WTC11 (cell line): ENCODE measurements around the gene LHFPL2. TPM values are rescaled to one million over a fixed set of nuclear protein-coding genes. Genes with fewer than 3 reads are reported as not detected.
A peak's percentile ranks its signal among the peaks of the same experiment; 100 is the strongest.

Source experiments
- ATAC-seq: fragments of 200-7000 bp; cut with Tn5 transposase; 2 replicates; pipeline ENCODE4 v1.10.0; 2021; ENCODE audit warnings: mild to moderate bottlenecking, moderate library complexity
- CTCF ChIA-PET: fragments of 300-600 bp; sonication (Branson Sonifier 250); formaldehyde crosslinking; loops from one replicate; lab custom pipeline; 2021; ENCODE audit warnings: antibody characterized with exemption; lab: Charles Lee
- POLR2A ChIA-PET: fragments of 350-600 bp; sonication (Branson Sonifier 250); formaldehyde crosslinking; loops from one replicate; lab custom pipeline; 2021; ENCODE audit warnings: antibody characterized with exemption; lab: Charles Lee
- DNase-seq: peaks from one replicate; pipeline ENCODE4 v3.0.0; 2021; ENCODE audit warnings: low spot score
- H3K27ac Mint-ChIP-seq: 2 replicates; pipeline ENCODE4 v1.8.0; 2021; ENCODE audit warnings: mixed read lengths
- H3K27me3 Mint-ChIP-seq: 2 replicates; pipeline ENCODE4 v1.8.0; 2021; ENCODE audit warnings: low read depth, mild to moderate bottlenecking, moderate library complexity, mixed read lengths
- H3K36me3 Mint-ChIP-seq: 2 replicates; pipeline ENCODE4 v1.8.0; 2021; ENCODE audit warnings: mixed read lengths
- H3K4me1 Mint-ChIP-seq: 2 replicates; pipeline ENCODE4 v1.8.0; 2022; ENCODE audit warnings: mixed read lengths
- H3K4me3 Mint-ChIP-seq: 2 replicates; pipeline ENCODE4 v1.8.0; 2021; ENCODE audit warnings: mild to moderate bottlenecking, moderate library complexity, mixed read lengths
- H3K9me3 Mint-ChIP-seq: 2 replicates; pipeline ENCODE4 v1.8.0; 2021; ENCODE audit warnings: mixed read lengths
- AR ChIP-seq: fragments of 250-450 bp; sonication (Bioruptor Pico); IDR thresholded peaks from 2 replicates; pipeline ENCODE4 v1.9.0; 2021; ENCODE audit warnings: mild to moderate bottlenecking
- ATF6 ChIP-seq: sonication (generic); formaldehyde crosslinking; IDR thresholded peaks from 2 replicates; pipeline ENCODE4 v1.8.1; 2023; ENCODE audit warnings: mild to moderate bottlenecking, missing genetic modification reagents
- E2F4 ChIP-seq: sonication (generic); formaldehyde crosslinking; IDR thresholded peaks from 2 replicates; pipeline ENCODE4 v1.8.1; 2022; ENCODE audit warnings: low read depth, mild to moderate bottlenecking, moderate library complexity, missing genetic modification reagents, borderline replicate concordance
- ERG ChIP-seq: fragments of 250-450 bp; sonication (Bioruptor Pico); IDR thresholded peaks from 2 replicates; pipeline ENCODE4 v1.8.0; 2021; ENCODE audit warnings: mild to moderate bottlenecking
- ETV6 ChIP-seq: sonication (generic); formaldehyde crosslinking; IDR thresholded peaks from 2 replicates; pipeline ENCODE4 v1.8.1; 2022; ENCODE audit warnings: mild to moderate bottlenecking, missing genetic modification reagents
- FOXK1 ChIP-seq: sonication (generic); formaldehyde crosslinking; IDR thresholded peaks from 2 replicates; pipeline ENCODE4 v1.8.0; 2022; ENCODE audit warnings: mild to moderate bottlenecking, moderate library complexity, missing genetic modification reagents
- GRHL2 ChIP-seq: fragments of 250-450 bp; sonication (Bioruptor Pico); IDR thresholded peaks from 2 replicates; pipeline ENCODE4 v1.8.0; 2022; ENCODE audit warnings: mild to moderate bottlenecking, moderate library complexity; ENCODE audit not compliant: insufficient replicate concordance, severe bottlenecking
- IRF2 ChIP-seq: sonication (generic); formaldehyde crosslinking; IDR thresholded peaks from 2 replicates; pipeline ENCODE4 v1.8.0; 2022; ENCODE audit warnings: low read depth, missing genetic modification reagents, borderline replicate concordance
- MLX ChIP-seq: sonication (generic); formaldehyde crosslinking; IDR thresholded peaks from 2 replicates; pipeline ENCODE4 v1.8.1; 2023; ENCODE audit warnings: mild to moderate bottlenecking, missing genetic modification reagents, moderate library complexity
- MYBL2 ChIP-seq: sonication (generic); formaldehyde crosslinking; IDR thresholded peaks from 2 replicates; pipeline ENCODE4 v1.8.1; 2023; ENCODE audit warnings: mild to moderate bottlenecking, moderate library complexity, missing genetic modification reagents
- RORB ChIP-seq: fragments of 250-450 bp; sonication (Bioruptor Pico); IDR thresholded peaks from 2 replicates; pipeline ENCODE4 v1.9.0; 2021; ENCODE audit warnings: mild to moderate bottlenecking
- TEAD1 ChIP-seq: sonication (generic); formaldehyde crosslinking; IDR thresholded peaks from 2 replicates; pipeline ENCODE4 v1.8.0; 2022; ENCODE audit warnings: mild to moderate bottlenecking, missing genetic modification reagents
- USF2 ChIP-seq: sonication (generic); formaldehyde crosslinking; IDR thresholded peaks from 2 replicates; pipeline ENCODE4 v1.8.1; 2023; ENCODE audit warnings: mild to moderate bottlenecking, missing genetic modification reagents, moderate library complexity
- ZNF281 ChIP-seq: sonication (generic); formaldehyde crosslinking; IDR thresholded peaks from 2 replicates; pipeline ENCODE4 v1.8.0; 2023; ENCODE audit warnings: mild to moderate bottlenecking, missing genetic modification reagents
- total RNA-seq: library from RNA; stranded (reverse); gene quantifications from 3 replicates; pipeline ENCODE4 v1.2.3, GENCODE V29; 2021

Gene LHFPL2
- total RNA-seq, 1 experiment from 2014 or later, result 40.6 TPM

- H3K27ac Mint-ChIP-seq, result peak overlapping the region; percentile 58
- peaks cover 20% of the 10 kb centered on the region for H3K36me3 Mint-ChIP-seq
- H3K4me3 Mint-ChIP-seq, result no peak overlapping the region
- ATAC-seq (no peak), DNase-seq (no peak)
- H3K9me3 Mint-ChIP-seq, result no peaks in the 10 kb centered on the region
- CTCF ChIA-PET, result interaction anchor here (0.7 to 1.9 kb wide), 5 partner anchors 15 to 149 kb away, joined by 3 to 6 read pairs (median 3); no protein-coding TSS in a partner anchor
- TF ChIP-seq RORB (CRISPR knock-in tag), result no peak
- TF ChIP-seq FOXK1 (CRISPR knock-in tag), result no peak
- no peak for TF ChIP-seq MYBL2 (CRISPR knock-in tag)
- TF ChIP-seq USF2 (CRISPR knock-in tag), result no peak
- TF ChIP-seq IRF2 (CRISPR knock-in tag), result no peak
- TF ChIP-seq ATF6 (CRISPR knock-in tag), result no peak
- no peak for TF ChIP-seq AR (CRISPR knock-in tag)
- no peak for TF ChIP-seq ETV6
- no peak for TF ChIP-seq ZNF281 (CRISPR knock-in tag)
- TF ChIP-seq MLX (CRISPR knock-in tag), result no peak
- no peak for TF ChIP-seq TEAD1
- no peak for TF ChIP-seq ERG (CRISPR knock-in tag)
- TF ChIP-seq GRHL2, result no peak
- no peak for TF ChIP-seq E2F4 (CRISPR knock-in tag)
- POLR2A ChIA-PET, result no interaction called here
- peaks cover 30% of the 10 kb centered on the region for H3K4me1 Mint-ChIP-seq
- no peaks in the 10 kb centered on the region for H3K27me3 Mint-ChIP-seq
These were observed 36.1 kb downstream of the LHFPL2 start for GRCh38 chr5:78612227-78613150.
